Vagina (tissue), 2 donors: ENCODE data around the gene NCOA3. TPM values are rescaled to one million over a fixed set of nuclear protein-coding genes. Genes with fewer than 3 reads are reported as not detected.

ENCODE experiments used
- DNase-seq, 2 donors: peaks; one replicate each; pipeline ENCODE4 v3.0.0-alpha.2; 2017; ENCODE audit errors: extremely low spot score in 2 of 2
- H3K27ac ChIP-seq: fragments of 200-600 bp; sonication (generic); one replicate; pipeline ENCODE4 v1.5.1; 2019
- H3K27me3 ChIP-seq: fragments of 200-600 bp; sonication (generic); one replicate; pipeline ENCODE4 v1.5.1; 2019
- H3K36me3 ChIP-seq, 2 donors: fragments of 200-600 bp; sonication (generic); one replicate each; pipeline ENCODE4 v1.5.1; 2017 to 2019
- H3K4me1 ChIP-seq: fragments of 200-600 bp; sonication (generic); one replicate; pipeline ENCODE4 v1.5.1; 2019
- H3K4me3 ChIP-seq, 2 donors: fragments of 200-600 bp; sonication (generic); 1 replicate in 1 of 2; 2 replicates in 1 of 2; pipeline ENCODE4 v1.5.1; 2016 to 2019
- H3K9me3 ChIP-seq: fragments of 200-600 bp; sonication (generic); one replicate; pipeline ENCODE4 v1.5.1; 2019
- POLR2A ChIP-seq, 2 donors: fragments of 450-650 bp; IDR thresholded peaks; one replicate each; pipeline ENCODE4 v1.6.1; 2017; ENCODE audit warnings: antibody characterized with exemption in 2 of 2, mild to moderate bottlenecking in 2 of 2, moderate library complexity in 2 of 2
- POLR2AphosphoS5 ChIP-seq, 2 donors: sonication (generic); formaldehyde crosslinking; IDR thresholded peaks; one replicate each; pipeline ENCODE4 v1.9.0; 2017; ENCODE audit warnings: antibody characterized with exemption in 2 of 2, mild to moderate bottlenecking in 2 of 2, low read depth in 1 of 2; ENCODE audit not compliant: insufficient read depth in 1 of 2
- intact Hi-C: fragments of 100-400 bp; cut with DNase I; formaldehyde crosslinking; loops from one replicate; pipeline ENCODE4 v1.15.1; 2023
- total RNA-seq: library from RNA; depleted of rRNA; stranded (reverse); fragments of >200 nt; gene quantifications from one replicate; pipeline ENCODE4 v1.2.3, GENCODE V29; 2016
- TF ChIP-seq, protein P1 (sequence below), 3 experiments: fragments of 450-650 bp in 2 of 3; fragments of 200-600 bp in 1 of 3; sonication (generic) in 1 of 3; IDR thresholded peaks; one replicate each; pipeline ENCODE4 v1.5.1; 2017 to 2019; ENCODE audit warnings: antibody characterized with exemption in 3 of 3, mild to moderate bottlenecking in 2 of 3, moderate library complexity in 2 of 3

The NCOA3 gene
- total RNA-seq, 1 donor from 2014 or later: 47.1 TPM

DNA sequence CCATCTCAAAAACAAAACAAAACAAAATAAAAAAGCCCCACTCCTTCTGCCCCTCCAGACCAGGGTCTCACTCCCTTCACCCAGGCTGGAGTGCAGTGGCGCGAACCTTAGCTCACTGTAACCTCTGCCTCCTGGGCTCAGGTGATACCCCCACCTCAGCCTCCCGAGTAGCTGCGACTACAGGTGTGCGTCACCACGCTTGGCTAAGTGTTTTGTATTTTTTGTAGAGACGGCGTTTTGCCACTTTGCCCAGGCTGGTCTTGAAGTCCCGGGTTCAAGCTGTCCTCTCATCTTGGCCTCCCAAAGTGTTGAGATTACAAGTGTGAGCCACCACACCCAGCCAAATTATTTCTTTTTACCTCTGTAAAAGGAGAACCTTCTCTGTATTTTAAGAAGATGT lies 110.1 kb downstream of the NCOA3 start:
- intact Hi-C loops: loop anchor here (10.0 kb wide), 1 partner anchor 227 kb away; no protein-coding TSS in a partner anchor
- no peak overlapping the region for H3K27ac ChIP-seq

DNA sequence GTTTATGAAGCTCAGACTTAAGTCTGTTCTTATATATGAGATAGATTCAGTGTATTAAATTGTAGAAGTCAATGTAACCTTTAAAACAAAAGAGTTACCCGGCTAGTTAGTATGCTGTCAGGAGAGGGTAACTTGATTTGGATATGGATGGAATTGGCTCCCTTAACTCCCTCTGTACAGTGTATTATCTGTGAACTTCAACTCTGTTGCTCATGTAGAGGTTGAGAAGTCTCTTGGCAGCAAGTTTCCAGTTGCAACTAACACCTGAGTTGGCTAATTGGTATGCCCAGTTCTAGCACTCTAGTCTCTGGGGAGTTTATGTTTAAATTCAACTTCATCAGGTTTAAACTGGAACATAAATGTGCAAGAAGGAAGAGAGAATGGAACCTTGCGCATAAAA lies 111.0 kb downstream of the NCOA3 start:
- Histone ChIP-seq H3K4me3 (no peak overlapping the region), H3K4me1 (no peaks in the 10 kb centered on the region), H3K27ac (no peak overlapping the region), H3K9me3 (no peaks in the 10 kb centered on the region), H3K27me3 (no peaks in the 10 kb centered on the region), H3K36me3 (no peaks in the 10 kb centered on the region)
- TF ChIP-seq POLR2A (IDR thresholded peaks at IDR 0.05) (no peak), POLR2AphosphoS5 (IDR thresholded peaks at IDR 0.05; ENCODE audit: insufficient read depth in 1 of 2, low read depth in 1 of 2) (no peak)
- TF ChIP-seq, protein P1, sequence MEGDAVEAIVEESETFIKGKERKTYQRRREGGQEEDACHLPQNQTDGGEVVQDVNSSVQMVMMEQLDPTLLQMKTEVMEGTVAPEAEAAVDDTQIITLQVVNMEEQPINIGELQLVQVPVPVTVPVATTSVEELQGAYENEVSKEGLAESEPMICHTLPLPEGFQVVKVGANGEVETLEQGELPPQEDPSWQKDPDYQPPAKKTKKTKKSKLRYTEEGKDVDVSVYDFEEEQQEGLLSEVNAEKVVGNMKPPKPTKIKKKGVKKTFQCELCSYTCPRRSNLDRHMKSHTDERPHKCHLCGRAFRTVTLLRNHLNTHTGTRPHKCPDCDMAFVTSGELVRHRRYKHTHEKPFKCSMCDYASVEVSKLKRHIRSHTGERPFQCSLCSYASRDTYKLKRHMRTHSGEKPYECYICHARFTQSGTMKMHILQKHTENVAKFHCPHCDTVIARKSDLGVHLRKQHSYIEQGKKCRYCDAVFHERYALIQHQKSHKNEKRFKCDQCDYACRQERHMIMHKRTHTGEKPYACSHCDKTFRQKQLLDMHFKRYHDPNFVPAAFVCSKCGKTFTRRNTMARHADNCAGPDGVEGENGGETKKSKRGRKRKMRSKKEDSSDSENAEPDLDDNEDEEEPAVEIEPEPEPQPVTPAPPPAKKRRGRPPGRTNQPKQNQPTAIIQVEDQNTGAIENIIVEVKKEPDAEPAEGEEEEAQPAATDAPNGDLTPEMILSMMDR (IDR thresholded peaks at IDR 0.05): no peak
- intact Hi-C loops: loop anchor here (10.0 kb wide), 1 partner anchor 228 kb away; no protein-coding TSS in a partner anchor
- no peak for DNase-seq

More for the DNA sequence above, 110.1 kb downstream of the NCOA3 start:
- Histone ChIP-seq H3K4me1 (no peaks in the 10 kb centered on the region), H3K4me3 (no peak overlapping the region), H3K9me3 (no peaks in the 10 kb centered on the region), H3K36me3 (no peaks in the 10 kb centered on the region), H3K27me3 (no peaks in the 10 kb centered on the region)
- no peak for DNase-seq
- TF ChIP-seq POLR2AphosphoS5 (IDR thresholded peaks at IDR 0.05; ENCODE audit: insufficient read depth in 1 of 2, low read depth in 1 of 2): no peak
- TF ChIP-seq, protein P1 (IDR thresholded peaks at IDR 0.05): no peak
- TF ChIP-seq POLR2A (IDR thresholded peaks at IDR 0.05): no peak

DNA sequence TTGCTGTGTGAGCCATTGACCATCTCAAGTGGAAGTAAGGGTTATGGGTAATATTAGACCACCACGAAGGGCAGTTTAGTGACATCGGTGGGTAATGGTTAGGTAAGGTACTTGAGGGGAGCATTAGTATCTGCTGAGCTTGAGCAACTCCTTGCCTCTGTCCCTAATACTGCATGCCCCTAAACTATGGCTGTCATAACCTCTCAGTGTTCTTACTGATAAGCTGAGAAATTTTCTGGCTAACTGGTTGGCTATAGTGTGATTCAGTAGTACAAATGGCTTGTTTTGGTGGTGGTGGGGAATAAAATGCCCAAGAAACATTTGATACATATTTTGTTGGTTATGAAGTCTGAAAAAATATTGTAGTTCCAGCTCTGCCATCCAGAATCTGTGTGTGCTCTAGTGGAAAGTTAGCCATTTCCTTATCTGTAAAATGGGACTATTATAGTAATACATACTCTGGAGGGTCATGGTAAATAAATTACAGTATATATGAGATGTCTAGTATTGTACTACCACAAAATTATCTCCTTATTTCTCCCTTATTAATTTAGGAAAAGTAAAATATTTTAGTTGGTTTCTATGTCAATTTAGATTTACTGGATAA lies 113.1 kb downstream of the NCOA3 start:
- Histone ChIP-seq H3K27ac (no peak overlapping the region), H3K9me3 (no peaks in the 10 kb centered on the region), H3K36me3 (no peaks in the 10 kb centered on the region), H3K4me1 (no peaks in the 10 kb centered on the region), H3K27me3 (no peaks in the 10 kb centered on the region), H3K4me3 (no peak overlapping the region)
- no peak for TF ChIP-seq POLR2AphosphoS5 (IDR thresholded peaks at IDR 0.05; ENCODE audit: insufficient read depth in 1 of 2, low read depth in 1 of 2)
- TF ChIP-seq, protein P1 (IDR thresholded peaks at IDR 0.05): no peak
- intact Hi-C loops: loop anchor here (10.0 kb wide), 1 partner anchor 230 kb away; no protein-coding TSS in a partner anchor
- no peak for DNase-seq

DNA sequence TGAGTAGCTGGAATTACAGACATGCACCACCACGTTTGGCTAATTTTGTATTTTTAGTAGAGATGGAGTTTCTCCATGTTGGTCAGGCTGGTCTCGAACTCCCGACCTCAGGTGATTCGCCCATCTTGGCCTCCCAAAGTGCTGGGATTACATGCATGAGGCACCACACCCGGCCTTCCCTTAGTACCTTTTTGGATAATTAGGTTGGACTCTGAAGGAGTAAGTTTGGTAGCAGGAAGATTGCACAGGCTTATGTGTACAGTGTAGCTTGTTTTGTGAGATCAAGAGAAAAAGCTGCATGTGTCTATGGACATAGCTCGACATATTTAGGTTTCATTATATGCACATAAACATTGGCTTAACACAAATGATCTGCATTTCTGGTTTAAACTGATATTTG lies 116.8 kb downstream of the NCOA3 start:
- peaks cover 0 to 9% of the 10 kb centered on the region in 2 donors for H3K36me3 ChIP-seq
- intact Hi-C loops: loop anchor here (10.0 kb wide), 1 partner anchor 234 kb away; no protein-coding TSS in a partner anchor
- no peak overlapping the region for H3K4me3 ChIP-seq
- no peak overlapping the region for H3K27ac ChIP-seq
- H3K9me3 ChIP-seq: no peaks in the 10 kb centered on the region
- H3K27me3 ChIP-seq: no peaks in the 10 kb centered on the region
- TF ChIP-seq, protein P1 (IDR thresholded peaks at IDR 0.05): no peak
- TF ChIP-seq POLR2AphosphoS5 (IDR thresholded peaks at IDR 0.05; ENCODE audit: insufficient read depth in 1 of 2, low read depth in 1 of 2): no peak
- no peak for TF ChIP-seq POLR2A (IDR thresholded peaks at IDR 0.05)
- no peak for DNase-seq
- no peaks in the 10 kb centered on the region for H3K4me1 ChIP-seq
